Psoas muscle (tissue), 8 donors: ENCODE measurements around the gene MYO1B. TPM values are rescaled to one million over a fixed set of nuclear protein-coding genes. Genes with fewer than 3 reads are reported as not detected.

ENCODE experiments used
- ATAC-seq, 4 donors: fragments of 200-7000 bp; cut with Tn5 transposase; one replicate each; pipeline ENCODE4 v1.9.1; 2020; ENCODE audit warnings: moderate library complexity in 3 of 4, mild to moderate bottlenecking in 2 of 4
- DNase-seq, 2 donors: peaks; one replicate each; pipeline ENCODE4 v3.0.0-alpha.2; 2020
- H3K27ac ChIP-seq: fragments of 200-600 bp; one replicate; pipeline ENCODE4 v1.8.0; 2022
- H3K27me3 ChIP-seq, 3 donors: fragments of 200-600 bp in 1 of 3; one replicate each; pipeline versions ENCODE4 v1.6.1 to v1.8.0; 2013 to 2022; ENCODE audit warnings: low read length in 2 of 3, mild to moderate bottlenecking in 2 of 3, moderate library complexity in 1 of 3; ENCODE audit not compliant: insufficient read depth in 3 of 3
- H3K36me3 ChIP-seq, 2 donors: fragments of 200-600 bp in 1 of 2; one replicate each; pipeline versions ENCODE4 v1.6.1 to v1.8.0; 2013 to 2022; ENCODE audit warnings: low read depth in 1 of 2, mild to moderate bottlenecking in 1 of 2, moderate library complexity in 1 of 2; ENCODE audit not compliant: insufficient read depth in 1 of 2
- H3K4me1 ChIP-seq: fragments of 200-600 bp; one replicate; pipeline ENCODE4 v1.8.0; 2022
- H3K4me3 ChIP-seq: fragments of 200-600 bp; one replicate; pipeline ENCODE4 v1.8.0; 2022; ENCODE audit warnings: mild to moderate bottlenecking
- H3K9me3 ChIP-seq: fragments of 200-600 bp; one replicate; pipeline ENCODE4 v1.8.0; 2022
- WGBS, 3 donors: extraction: QIAGEN DNeasy Blood & Tissue Kit; methylation state at CpG; one replicate each; pipeline versions ENCODE4 v1.1.6 to v1.1.7; 2013; 5-methylcytosine and 5-hydroxymethylcytosine counted together
- intact Hi-C, 2 donors: fragments of 100-400 bp; cut with DNase I; formaldehyde crosslinking; loops; one replicate each; pipeline versions ENCODE4 v1.11.0 to v1.14.2; 2022
- polyA plus RNA-seq, 3 donors: library from polyadenylated mRNA; stranded (reverse); fragments of 200-250 nt; gene quantifications; one replicate each; pipeline ENCODE4 v1.2.3, GENCODE V29; 2013
- total RNA-seq, 4 donors: library from RNA; stranded (reverse); fragmentation: NEBNext Ultra II Directional in 2 of 4; extraction: Animal tissue kit (Norgen Biotek cat#: 25700) in 2 of 4; gene quantifications; one replicate each; pipeline versions ENCODE4 v1.2.1 to v1.2.4, GENCODE V29; 2021 to 2023
- TF ChIP-seq, protein P1 (sequence below): fragments of 200-600 bp; IDR thresholded peaks from one replicate; pipeline ENCODE4 v1.8.0; 2022; ENCODE audit warnings: antibody characterized with exemption
- donor health status: healthy with polysubstance abuse.
- donor health status: DM: no; HTN: no; CAD: no; lungs with moderate emphysema.
- donor health status: Bipolar disorder and iron deficiency.
- donor health status: healthy.
- donor health status: DM: yes; HTN: yes; CAD: no.
- donor health status: DM: no; HTN: no; CAD: no.
- donor health status: DM: no; HTN: no; CAD: no.
- donor health status: DM: yes; HTN: yes; CAD: no.

MYO1B gene
- total and polyA plus RNA-seq, 7 donors: 4.4 to 14.1 (median 7.9) TPM

DNA sequence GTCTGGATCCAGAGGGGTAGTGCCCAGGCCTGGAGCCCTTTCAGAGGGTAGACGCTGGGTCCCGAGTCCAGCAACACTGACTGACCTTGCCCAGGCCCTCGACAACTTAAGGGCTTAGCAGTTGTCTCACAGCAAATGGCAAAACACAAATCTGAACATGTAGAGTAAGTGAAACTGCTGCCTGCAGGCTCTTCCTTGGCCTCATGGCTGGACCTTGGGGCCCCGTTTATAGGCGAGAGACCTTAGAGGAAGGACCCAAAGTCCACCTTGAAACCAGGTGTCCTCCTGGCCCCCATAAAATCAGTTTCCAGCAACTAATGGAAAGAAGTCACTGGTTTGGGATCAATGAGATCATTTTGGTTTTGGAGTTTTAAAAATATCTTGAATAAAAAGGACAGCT, 154.4 kb downstream of the MYO1B start:
- Histone ChIP-seq H3K4me3 (no peak overlapping the region), H3K4me1 (no peaks in the 10 kb centered on the region), H3K27me3 (no peaks in the 10 kb centered on the region), H3K36me3 (no peaks in the 10 kb centered on the region), H3K9me3 (no peaks in the 10 kb centered on the region), H3K27ac (no peak overlapping the region)
- no peak for ATAC-seq
- 67 to 83% (median 68%) methylated on average over 5 of the region's 5 CpGs for WGBS, 3 donors
- DNase-seq: no peak
- intact Hi-C loops: no loop called here
- TF ChIP-seq, protein P1, sequence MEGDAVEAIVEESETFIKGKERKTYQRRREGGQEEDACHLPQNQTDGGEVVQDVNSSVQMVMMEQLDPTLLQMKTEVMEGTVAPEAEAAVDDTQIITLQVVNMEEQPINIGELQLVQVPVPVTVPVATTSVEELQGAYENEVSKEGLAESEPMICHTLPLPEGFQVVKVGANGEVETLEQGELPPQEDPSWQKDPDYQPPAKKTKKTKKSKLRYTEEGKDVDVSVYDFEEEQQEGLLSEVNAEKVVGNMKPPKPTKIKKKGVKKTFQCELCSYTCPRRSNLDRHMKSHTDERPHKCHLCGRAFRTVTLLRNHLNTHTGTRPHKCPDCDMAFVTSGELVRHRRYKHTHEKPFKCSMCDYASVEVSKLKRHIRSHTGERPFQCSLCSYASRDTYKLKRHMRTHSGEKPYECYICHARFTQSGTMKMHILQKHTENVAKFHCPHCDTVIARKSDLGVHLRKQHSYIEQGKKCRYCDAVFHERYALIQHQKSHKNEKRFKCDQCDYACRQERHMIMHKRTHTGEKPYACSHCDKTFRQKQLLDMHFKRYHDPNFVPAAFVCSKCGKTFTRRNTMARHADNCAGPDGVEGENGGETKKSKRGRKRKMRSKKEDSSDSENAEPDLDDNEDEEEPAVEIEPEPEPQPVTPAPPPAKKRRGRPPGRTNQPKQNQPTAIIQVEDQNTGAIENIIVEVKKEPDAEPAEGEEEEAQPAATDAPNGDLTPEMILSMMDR: no peak

DNA sequence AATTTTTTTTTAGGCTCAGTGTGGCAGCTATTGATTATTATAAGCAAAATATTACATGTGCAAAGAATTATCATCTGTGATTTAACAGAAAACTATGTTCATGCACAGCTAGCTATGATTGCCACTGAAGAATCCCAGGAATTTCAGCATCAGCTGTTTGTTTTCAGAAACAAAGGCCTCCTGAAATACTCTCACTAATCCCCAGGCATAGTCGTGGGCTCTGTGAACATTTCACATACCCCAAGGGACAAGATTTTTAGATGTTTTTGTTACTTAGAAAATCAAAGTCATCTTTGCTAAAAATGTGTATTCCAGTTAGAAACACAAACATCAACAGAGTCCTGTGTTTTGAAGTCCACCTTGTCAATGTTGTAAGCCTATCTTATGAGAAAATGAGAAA, 156.1 kb downstream of the MYO1B start:
- TF ChIP-seq, protein P1: no peak
- Histone ChIP-seq H3K27ac (no peak overlapping the region), H3K4me1 (no peaks in the 10 kb centered on the region), H3K9me3 (no peaks in the 10 kb centered on the region), H3K4me3 (no peak overlapping the region), H3K36me3 (no peaks in the 10 kb centered on the region), H3K27me3 (no peaks in the 10 kb centered on the region)
- WGBS, 3 donors: 20 to 23% (median 21%) methylated on average over 1 of the region's 1 CpG
- no peak for ATAC-seq
- no peak for DNase-seq
- intact Hi-C loops: no loop called here

DNA sequence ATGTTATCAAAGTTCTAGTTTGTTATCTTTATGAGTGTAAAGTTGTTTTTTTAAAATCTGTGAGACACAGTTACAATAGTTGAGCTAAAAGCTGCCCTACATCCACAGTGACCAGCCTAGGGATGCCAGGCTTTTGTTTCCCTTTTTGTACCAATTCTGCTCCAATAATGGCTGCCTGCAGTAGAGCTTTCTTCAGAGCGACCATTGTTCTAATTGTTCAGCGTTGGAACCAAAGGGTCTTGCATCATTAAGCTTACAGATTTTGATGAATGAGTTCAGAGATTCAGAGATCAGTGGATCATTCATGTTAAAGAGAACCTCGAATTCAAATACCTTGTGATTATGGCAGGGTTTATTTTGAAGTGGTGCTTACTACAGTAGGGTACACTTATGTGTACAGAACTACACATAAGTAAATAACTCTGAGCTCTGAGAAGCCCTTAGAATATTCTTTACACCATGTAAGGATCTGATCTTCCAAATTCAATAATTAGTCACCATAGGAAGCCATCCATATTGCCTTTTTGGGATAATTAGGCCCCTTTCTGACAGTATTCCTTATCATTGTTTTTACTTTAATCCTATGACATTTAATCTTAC, 157.9 kb downstream of the MYO1B start:
- DNase-seq: no peak

DNA sequence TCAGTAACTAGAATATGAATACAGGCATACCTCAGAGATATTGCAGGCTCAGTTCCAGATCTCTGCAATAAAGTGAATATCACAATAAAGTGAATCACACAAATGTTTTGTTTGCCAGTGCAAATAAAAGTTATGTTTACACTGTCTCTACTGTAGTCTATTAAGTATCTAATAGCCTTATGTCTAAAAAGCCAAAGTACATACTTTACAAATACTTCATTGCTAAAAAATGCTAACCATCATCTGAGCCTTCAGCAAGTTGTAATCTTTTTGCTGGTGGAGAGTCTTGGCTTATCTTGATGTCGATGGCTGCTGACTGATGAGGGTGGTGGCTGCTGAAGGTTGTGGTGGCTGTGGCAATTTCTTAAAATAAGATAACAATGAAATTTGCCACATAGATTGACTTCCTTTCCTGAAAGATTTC, 159.4 kb downstream of the MYO1B start:
- intact Hi-C loops: no loop called here
- Histone ChIP-seq H3K27ac (no peak overlapping the region), H3K4me3 (no peak overlapping the region), H3K27me3 (no peaks in the 10 kb centered on the region), H3K9me3 (no peaks in the 10 kb centered on the region), H3K36me3 (no peaks in the 10 kb centered on the region), H3K4me1 (no peaks in the 10 kb centered on the region)
- 67 to 81% (median 78%) methylated on average over 1 of the region's 1 CpG for WGBS, 3 donors
- DNase-seq: no peak
- no peak for ATAC-seq
- TF ChIP-seq, protein P1: no peak

More for the DNA sequence above, 157.9 kb downstream of the MYO1B start:
- H3K36me3 ChIP-seq: no peaks in the 10 kb centered on the region
- ATAC-seq: no peak
- no peak overlapping the region for H3K27ac ChIP-seq
- WGBS, 3 donors: 95 to 99% (median 97%) methylated on average over 3 of the region's 3 CpGs
- no peaks in the 10 kb centered on the region for H3K4me1 ChIP-seq
- intact Hi-C loops: no loop called here
- no peak overlapping the region for H3K4me3 ChIP-seq
- TF ChIP-seq, protein P1: no peak
- H3K27me3 ChIP-seq: no peaks in the 10 kb centered on the region
- H3K9me3 ChIP-seq: no peaks in the 10 kb centered on the region

DNA sequence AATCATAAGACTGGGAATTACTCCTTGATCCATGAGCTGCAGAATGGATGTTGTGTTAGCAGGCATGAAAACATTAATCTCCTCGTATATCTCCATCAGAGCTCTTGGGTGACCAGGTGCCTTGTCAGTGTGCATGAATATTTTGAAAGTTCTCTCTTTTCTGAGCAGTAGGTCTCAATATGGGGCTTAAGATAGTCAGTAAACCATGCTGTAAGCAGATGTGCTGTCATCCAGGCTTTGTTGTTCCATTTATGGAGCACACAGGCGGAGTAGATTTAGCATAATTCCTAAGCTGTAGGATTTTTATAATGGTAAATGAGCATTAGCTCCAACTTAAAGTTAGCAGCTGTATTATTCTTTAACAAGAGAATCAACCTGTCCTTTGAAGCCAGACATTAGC, 160.3 kb downstream of the MYO1B start:
- intact Hi-C loops: no loop called here
- WGBS, 3 donors: 93 to 97% (median 93%) methylated on average over 2 of the region's 2 CpGs
- Histone ChIP-seq H3K4me3 (no peak overlapping the region), H3K27me3 (no peaks in the 10 kb centered on the region), H3K9me3 (no peaks in the 10 kb centered on the region), H3K36me3 (no peaks in the 10 kb centered on the region), H3K27ac (no peak overlapping the region), H3K4me1 (no peaks in the 10 kb centered on the region)
- DNase-seq (no peak), ATAC-seq (no peak)
- TF ChIP-seq, protein P1: no peak
